KMS-11 (cell line): ENCODE measurements around the gene RTTN.

ENCODE experiments used
- H2AFZ ChIP-seq: fragments of 200-600 bp; sonication (generic); 2 replicates; pipeline ENCODE4 v1.6.1; 2016; ENCODE audit warnings: antibody characterized with exemption, mixed run types, low read depth
- H3K27ac ChIP-seq: fragments of 200-600 bp; sonication (generic); 2 replicates; pipeline ENCODE4 v1.6.1; 2016; ENCODE audit warnings: mild to moderate bottlenecking, mixed run types
- H3K27me3 ChIP-seq: fragments of 200-600 bp; sonication (generic); 2 replicates; pipeline ENCODE4 v1.6.1; 2017; ENCODE audit warnings: mild to moderate bottlenecking, low read depth, mixed run types, moderate library complexity; ENCODE audit not compliant: insufficient read depth
- H3K36me3 ChIP-seq: fragments of 200-600 bp; sonication (generic); 2 replicates; pipeline ENCODE4 v1.6.1; 2017; ENCODE audit warnings: mild to moderate bottlenecking, mixed run types; ENCODE audit not compliant: insufficient read depth
- H3K4me1 ChIP-seq: fragments of 200-600 bp; sonication (generic); 2 replicates; pipeline ENCODE4 v1.6.1; 2016; ENCODE audit warnings: mild to moderate bottlenecking, low read depth, mixed run types; ENCODE audit not compliant: poor library complexity, severe bottlenecking
- H3K4me2 ChIP-seq: fragments of 200-600 bp; sonication (generic); 2 replicates; pipeline ENCODE4 v1.7.0; 2016; ENCODE audit warnings: mild to moderate bottlenecking, mixed run types
- H3K4me3 ChIP-seq: fragments of 200-600 bp; sonication (generic); IDR thresholded peaks from 2 replicates; pipeline ENCODE4 v1.6.1; 2017; ENCODE audit warnings: low read depth, low read length, mixed read lengths; ENCODE audit not compliant: insufficient read depth
- H3K79me2 ChIP-seq: fragments of 200-600 bp; sonication (generic); 2 replicates; pipeline ENCODE4 v1.6.1; 2016; ENCODE audit warnings: low read depth, mixed run types; ENCODE audit not compliant: insufficient read depth
- H3K9ac ChIP-seq: fragments of 200-600 bp; sonication (generic); 2 replicates; pipeline ENCODE4 v1.6.1; 2016; ENCODE audit warnings: mild to moderate bottlenecking, mixed run types
- H4K20me1 ChIP-seq: fragments of 200-600 bp; sonication (generic); 2 replicates; pipeline ENCODE4 v1.6.1; 2016; ENCODE audit warnings: mild to moderate bottlenecking, mixed run types; ENCODE audit not compliant: insufficient read depth
- CTCF ChIP-seq: fragments of 200-600 bp; sonication (generic); conservative IDR thresholded peaks from 2 replicates; pipeline ENCODE4 v1.6.1; 2017; ENCODE audit warnings: low read depth, mild to moderate bottlenecking, antibody characterized with exemption, low read length, moderate library complexity, mixed read lengths

Gene RTTN

GRCh38 chr18:69956665-69957620 lies 248.5 kb downstream of the RTTN start:
- Histone ChIP-seq H3K27me3 (no peaks in the 10 kb centered on the region), H4K20me1 (no peaks in the 10 kb centered on the region), H2AFZ (no peak overlapping the region), H3K4me1 (no peaks in the 10 kb centered on the region), H3K27ac (no peak overlapping the region), H3K79me2 (no peaks in the 10 kb centered on the region), H3K9ac (no peak overlapping the region), H3K4me2 (no peak overlapping the region), H3K4me3 (no peak overlapping the region), H3K36me3 (no peaks in the 10 kb centered on the region)
- TF ChIP-seq CTCF, result no peak

GRCh38 chr18:69956057-69956456 lies 249.4 kb downstream of the RTTN start:
- no peak for TF ChIP-seq CTCF
- H2AFZ ChIP-seq, result no peak overlapping the region
- no peak overlapping the region for H3K4me2 ChIP-seq
- H3K9ac ChIP-seq, result no peak overlapping the region
- no peaks in the 10 kb centered on the region for H3K79me2 ChIP-seq
- H3K4me1 ChIP-seq, result no peaks in the 10 kb centered on the region
- no peaks in the 10 kb centered on the region for H3K36me3 ChIP-seq
- H4K20me1 ChIP-seq, result no peaks in the 10 kb centered on the region
- H3K27me3 ChIP-seq, result no peaks in the 10 kb centered on the region
- no peak overlapping the region for H3K27ac ChIP-seq
- no peak overlapping the region for H3K4me3 ChIP-seq

- H3K27ac ChIP-seq, result no peak overlapping the region
- no peaks in the 10 kb centered on the region for H3K36me3 ChIP-seq
- no peak overlapping the region for H2AFZ ChIP-seq
- H3K4me3 ChIP-seq, result no peak overlapping the region
- H3K9ac ChIP-seq, result no peak overlapping the region
- peaks cover 8% of the 10 kb centered on the region for H3K4me1 ChIP-seq
- no peaks in the 10 kb centered on the region for H3K27me3 ChIP-seq
- no peak for TF ChIP-seq CTCF
- H3K79me2 ChIP-seq, result no peaks in the 10 kb centered on the region
- H3K4me2 ChIP-seq, result no peak overlapping the region
- H4K20me1 ChIP-seq, result no peaks in the 10 kb centered on the region
These were observed 250.6 kb downstream of the RTTN start for GRCh38 chr18:69954719-69955480.

GRCh38 chr18:69953191-69953590 lies 252.3 kb downstream of the RTTN start:
- Histone ChIP-seq H3K4me3 (no peak overlapping the region), H3K79me2 (no peaks in the 10 kb centered on the region), H4K20me1 (no peaks in the 10 kb centered on the region), H3K27me3 (no peaks in the 10 kb centered on the region), H3K27ac (no peak overlapping the region), H3K4me1 (peaks cover 26% of the 10 kb centered on the region), H3K36me3 (no peaks in the 10 kb centered on the region), H3K9ac (no peak overlapping the region), H3K4me2 (no peak overlapping the region), H2AFZ (no peak overlapping the region)
- TF ChIP-seq CTCF, result no peak
